Left renal pelvis (tissue), 4 donors: ENCODE data around the gene ZSCAN25. TPM values are rescaled to one million over a fixed set of nuclear protein-coding genes. Genes with fewer than 3 reads are reported as not detected.
"Not testable (repeated sequence)": the region's sequence is repeated elsewhere in the genome, so short reads cannot be mapped to it uniquely, and the experiment has no call there.

ENCODE experiments used
- DNase-seq, 4 donors: peaks; one replicate each; pipeline ENCODE4 v3.0.0-alpha.2; 2013; ENCODE audit warnings: low read depth in 4 of 4, low spot score in 3 of 4
- polyA plus RNA-seq, 4 donors: library from polyadenylated mRNA; unstranded; fragments of 120-200 nt; gene quantifications; one replicate each; pipeline ENCODE4 v1.2.1, GENCODE V29; 2013; ENCODE audit not compliant: insufficient read length in 4 of 4

The ZSCAN25 gene
- polyA plus RNA-seq, 4 donors: 19.5 to 22.9 (median 19.6) TPM

GRCh38 chr7:99643464-99643863 is 26.7 kb downstream of the ZSCAN25 start:
- no peak for DNase-seq

- DNase-seq: no peak
Measured at GRCh38 chr7:99644431-99644830, 27.7 kb downstream of the ZSCAN25 start.

- no peak for DNase-seq
Measured at GRCh38 chr7:99645590-99645989, 28.8 kb downstream of the ZSCAN25 start.

DNA sequence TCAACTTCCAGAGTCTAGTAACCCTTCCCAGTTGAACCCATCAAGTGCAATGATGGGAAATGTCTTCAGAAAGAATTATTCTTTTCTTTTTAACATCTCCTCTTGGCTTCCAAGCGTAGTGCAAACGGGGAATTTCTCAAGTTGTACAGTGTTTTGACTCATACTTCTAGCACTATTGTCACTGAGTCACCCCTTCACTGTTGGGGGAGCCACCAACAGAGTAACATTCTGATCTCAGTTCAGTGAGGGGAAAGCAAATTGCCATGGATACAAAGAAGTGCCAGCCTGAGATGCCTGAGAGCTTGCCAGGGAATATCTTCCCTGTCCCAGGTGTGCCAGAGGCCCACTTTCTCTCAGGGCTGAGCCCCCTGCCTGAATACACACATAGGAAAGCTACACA is 32.1 kb downstream of the ZSCAN25 start:
- DNase-seq: no peak

GRCh38 chr7:99651290-99651689 is 34.5 kb downstream of the ZSCAN25 start:
- DNase-seq: no peak

- DNase-seq: no peak
Measured at GRCh38 chr7:99652671-99653070, 35.9 kb downstream of the ZSCAN25 start.

DNA sequence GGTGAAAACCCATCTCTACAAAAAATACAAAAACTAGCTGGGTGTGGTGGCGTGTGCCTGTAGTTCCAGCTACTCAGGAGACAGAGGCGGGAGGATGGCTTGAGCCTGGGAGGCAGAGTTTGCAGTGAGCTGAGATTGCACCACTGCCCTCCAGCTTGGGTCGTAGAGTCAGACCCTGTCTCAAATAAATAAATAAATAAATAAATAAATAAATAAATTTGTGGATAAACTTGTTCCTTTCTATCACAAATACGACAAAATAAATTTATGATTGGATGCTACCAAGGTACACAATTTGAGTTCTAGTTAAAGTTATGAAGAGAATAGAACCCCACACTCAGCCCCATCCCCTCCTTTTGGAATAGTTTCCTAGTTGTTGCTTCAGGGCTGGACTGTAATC is 36.5 kb downstream of the ZSCAN25 start:
- DNase-seq: not testable (repeated sequence)

DNA sequence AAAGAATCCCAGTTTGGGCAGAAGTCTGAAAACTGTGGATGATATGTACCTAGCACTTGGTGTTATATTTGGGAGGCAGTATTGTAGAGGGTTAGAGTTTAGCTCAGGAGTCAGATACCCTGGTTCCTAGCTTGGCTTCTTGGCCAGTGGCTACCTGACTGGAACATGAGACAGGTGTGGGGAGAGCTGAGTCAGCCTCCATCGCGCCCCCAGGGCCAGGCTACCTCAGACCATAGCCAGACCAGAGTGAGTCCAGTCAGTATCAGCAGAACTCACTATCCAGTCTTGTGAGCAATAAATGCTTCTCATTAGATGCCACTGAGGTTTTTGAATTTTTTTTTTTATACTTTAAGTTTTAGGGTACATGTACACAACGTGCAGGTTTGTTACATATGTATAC is 37.0 kb downstream of the ZSCAN25 start:
- no peak for DNase-seq

DNA sequence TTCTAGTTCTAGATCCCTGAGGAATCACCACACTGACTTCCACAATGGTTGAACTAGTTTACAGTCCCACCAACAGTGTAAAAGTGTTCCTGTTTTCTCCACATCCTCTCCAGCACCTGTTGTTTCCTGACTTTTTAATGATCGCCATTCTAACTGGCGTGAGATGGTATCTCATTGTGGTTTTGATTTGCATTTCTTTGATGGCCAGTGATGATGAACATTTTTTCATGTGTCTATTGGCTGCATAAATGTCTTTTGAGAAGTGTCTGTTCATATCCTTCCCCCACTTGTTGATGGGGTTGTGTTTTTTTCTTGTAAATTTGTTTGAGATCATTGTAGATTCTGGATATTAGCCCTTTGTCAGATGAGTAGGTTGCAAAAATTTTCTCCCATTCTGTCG is 37.9 kb downstream of the ZSCAN25 start:
- DNase-seq: not testable (repeated sequence)

DNA sequence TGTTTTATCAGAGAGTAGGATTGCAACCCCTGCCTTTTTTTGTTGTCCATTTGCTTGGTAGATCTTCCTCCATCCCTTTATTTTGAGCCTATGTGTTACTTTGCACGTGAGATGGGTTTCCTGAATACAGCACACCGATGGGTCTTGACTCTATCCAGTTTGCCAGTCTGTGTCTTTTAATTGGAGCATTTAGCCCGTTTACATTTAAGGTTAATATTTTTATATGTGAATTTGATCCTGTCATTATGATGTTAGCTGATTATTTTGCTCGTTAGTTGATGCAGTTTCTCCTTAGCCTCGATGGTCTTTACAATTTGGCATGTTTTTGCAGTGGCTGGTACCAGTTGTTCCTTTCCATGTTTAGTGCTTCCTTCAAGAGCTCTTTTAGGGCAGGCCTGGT is 41.1 kb downstream of the ZSCAN25 start:
- not testable (repeated sequence) for DNase-seq

DNA sequence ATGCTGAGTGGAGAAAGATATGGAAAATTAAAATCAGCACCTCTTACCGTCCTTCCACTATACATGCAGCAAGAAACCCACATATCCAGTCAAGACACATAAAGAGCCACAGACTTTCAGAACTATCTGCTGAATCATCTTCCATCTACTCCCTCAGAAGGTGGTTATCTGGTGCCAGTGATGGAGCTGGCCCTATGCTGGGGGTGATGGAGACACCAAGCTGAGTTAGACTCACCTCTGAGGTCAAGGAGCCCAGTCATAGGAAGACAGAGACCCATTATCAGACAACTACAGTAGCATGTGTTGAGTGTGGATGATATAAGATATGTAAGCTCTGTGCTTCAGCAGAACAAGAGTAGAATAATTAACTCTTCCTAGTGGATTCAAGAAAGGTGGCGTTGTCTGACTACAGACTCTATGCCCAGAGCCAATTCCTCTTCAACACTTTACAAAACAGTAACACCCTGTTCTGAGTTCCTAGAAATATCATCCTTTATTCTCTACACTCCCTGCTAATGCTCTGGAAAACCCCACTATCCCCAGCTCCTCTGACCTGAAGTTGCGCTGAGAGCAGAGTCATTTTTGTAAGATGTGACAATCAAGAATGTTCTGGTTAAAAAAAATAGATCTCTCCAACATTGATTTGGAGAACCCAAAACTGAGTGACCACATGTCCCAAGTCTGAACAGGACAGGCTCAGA is 48.7 kb downstream of the ZSCAN25 start:
- no peak for DNase-seq

DNA sequence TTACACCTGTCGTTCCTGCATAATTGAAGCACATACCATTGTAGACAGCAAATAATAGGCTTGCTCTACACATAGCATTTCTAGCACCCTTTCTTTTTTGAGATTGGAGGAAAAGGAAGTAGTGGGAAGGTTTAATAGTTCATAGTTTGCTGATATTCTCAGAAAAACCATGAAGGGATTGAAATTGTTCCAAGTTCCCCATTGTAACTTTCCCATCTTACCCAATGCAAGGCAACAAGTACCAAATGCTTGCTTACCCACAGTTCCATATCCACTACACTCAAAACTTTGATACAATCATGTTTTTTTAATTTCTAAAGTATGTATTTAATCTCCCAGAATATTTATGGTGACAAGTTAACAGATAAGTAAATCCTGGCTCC is 49.3 kb downstream of the ZSCAN25 start:
- no peak for DNase-seq

DNA sequence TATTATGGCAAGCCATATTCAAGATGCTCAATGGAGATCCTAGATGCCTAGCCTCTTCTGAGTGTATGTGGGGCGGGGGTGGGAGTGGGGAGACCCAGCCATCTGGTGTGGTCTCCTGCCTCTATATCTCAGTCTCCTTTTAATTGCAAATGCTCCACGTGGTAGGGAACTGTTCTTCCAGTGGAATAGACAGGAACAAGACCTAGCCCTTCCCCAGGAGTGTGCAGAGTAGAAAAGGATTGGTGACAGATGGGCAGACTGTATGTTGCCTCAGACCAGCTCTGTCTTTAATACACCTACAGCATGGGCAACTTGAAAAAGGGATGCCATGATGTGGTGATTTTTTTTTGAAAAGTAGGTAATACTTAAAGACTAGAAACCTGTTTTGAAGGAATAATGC is 50.4 kb downstream of the ZSCAN25 start:
- DNase-seq: no peak

DNA sequence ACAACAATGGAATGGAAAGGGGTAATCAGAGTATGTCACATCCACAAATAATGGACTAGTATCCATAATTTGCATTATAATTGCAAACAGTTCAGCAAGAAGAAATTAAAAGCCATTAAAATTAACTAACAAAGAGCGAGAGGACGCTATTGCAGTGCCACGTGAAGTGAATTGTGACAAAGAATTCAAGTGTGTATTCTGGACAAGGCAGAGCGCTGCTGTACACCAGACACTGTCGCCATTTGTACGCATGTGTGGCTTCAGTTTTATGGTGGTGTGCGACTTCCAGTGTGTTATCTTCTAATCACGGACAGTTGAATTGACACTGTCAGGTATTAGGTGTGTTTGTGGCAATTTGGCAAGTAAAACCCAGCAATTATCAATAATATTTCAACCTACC is 51.8 kb downstream of the ZSCAN25 start:
- no peak for DNase-seq

DNA sequence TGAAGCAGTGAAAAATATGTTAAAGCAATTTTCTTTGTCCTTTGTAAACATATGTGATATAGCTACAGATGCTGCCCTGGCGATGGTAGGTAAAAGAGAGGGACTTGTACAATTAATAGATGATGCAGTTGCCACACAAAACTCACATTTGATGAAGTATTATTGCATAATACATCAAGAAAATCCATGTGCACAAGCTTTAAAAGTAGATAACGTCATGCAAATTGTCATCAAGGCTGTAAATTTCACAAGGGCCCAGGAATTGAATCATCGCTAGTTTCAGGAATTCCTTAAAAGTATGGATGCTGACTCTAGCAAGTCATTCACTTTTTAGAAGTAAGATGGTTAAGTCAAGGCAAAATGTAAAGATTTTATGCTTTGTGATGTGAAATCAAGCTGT is 53.0 kb downstream of the ZSCAN25 start:
- DNase-seq: no peak

DNA sequence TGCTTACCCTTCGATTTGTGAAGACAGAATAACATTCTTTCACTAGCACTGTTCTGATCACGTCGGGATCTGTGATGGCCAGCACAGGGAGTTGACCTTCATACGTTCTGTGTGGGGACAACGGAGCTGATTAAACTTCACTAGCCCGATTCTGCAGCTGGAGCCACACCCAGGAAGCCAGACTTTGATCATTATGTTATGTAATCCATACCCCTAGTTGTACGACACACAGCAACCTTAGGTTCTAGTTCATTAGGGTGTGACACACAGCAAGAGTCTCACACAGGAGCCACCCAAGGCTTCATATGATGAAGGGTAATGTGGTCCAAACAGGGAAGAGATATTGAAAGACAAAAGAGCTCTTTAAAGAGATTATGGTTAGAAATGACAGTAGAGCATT is 55.8 kb downstream of the ZSCAN25 start:
- DNase-seq: no peak

GRCh38 chr7:99674995-99675742 is 58.4 kb downstream of the ZSCAN25 start:
- DNase-seq: no peak

DNA sequence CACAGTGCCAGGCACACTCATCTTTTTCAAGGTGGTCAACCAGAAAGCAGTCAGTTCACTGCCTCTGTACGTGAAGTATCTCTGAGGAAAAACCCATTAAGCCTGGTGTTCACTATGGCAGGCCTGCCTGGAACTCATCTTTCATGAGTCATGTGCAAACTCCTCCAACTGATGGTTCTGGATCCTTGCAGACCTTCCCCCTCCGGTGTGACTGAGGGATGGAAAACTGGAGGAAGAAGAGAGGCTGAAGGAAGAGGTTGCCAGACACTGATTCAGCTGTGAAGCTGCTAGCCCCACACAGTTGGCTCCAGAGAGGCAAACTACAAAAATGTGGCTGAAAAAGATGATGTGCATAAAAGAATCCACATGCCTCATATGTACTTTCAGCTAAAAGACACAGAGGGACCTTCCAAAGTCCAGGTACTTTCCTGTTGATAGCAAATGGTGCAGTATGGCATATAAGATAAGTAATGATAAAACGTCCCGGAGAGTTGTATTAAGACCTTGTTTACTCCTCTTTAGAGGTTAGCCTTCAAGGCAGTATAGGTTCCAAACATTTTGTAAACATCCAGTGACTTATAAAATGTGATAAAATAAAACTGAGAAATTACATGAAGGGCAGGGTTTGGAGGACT is 60.4 kb downstream of the ZSCAN25 start:
- DNase-seq: no peak

- DNase-seq: no peak
Measured at GRCh38 chr7:99677648-99678045, 60.9 kb downstream of the ZSCAN25 start.

GRCh38 chr7:99679032-99679399 is 62.3 kb downstream of the ZSCAN25 start:
- no peak for DNase-seq

DNA sequence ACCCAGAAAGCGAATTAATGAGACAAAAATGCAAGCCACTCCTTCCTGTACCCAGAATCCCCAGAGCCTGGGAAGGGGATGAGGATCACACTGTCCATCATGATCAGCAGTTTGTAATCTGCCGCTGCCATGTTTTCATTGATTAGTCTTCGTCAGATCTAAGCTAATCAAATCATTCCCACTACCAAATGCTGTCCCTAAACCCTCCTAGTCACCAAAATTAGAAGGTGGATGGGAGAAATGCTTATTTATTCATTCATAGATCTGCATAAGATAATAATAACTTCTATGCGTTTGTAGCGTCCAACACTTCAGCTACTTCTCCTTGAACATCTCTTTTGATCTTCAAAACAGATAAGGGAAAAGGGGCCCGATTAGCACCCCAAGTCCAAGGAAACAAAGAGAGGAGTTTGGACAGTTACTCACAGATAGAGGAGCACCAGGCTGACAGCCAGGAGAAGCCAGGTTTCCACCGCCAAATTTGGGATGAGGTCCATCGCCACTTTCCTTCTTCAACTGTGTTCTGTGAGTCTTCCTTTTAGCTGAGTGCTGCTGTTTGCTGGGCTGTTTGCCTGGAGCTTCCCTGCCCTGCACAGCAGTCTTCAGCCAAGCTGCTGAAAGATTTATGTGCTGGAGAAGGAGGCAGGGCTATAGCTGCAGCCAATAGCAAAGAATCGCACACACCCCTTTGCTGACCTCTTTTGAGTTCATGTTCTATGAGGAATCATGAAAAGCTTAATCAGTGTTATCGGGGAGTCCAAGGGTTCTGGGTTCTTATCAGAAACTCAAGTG is 62.9 kb downstream of the ZSCAN25 start, which contains the start of gene CYP3A5:
Gene CYP3A5 (minus strand): TSS at position 597 of the 792 bp plus-strand sequence. CDS start 100 bp downstream, at position 497.
- DNase-seq: no peak
